ENCODE measurements around the gene CFAP141.

DNA sequence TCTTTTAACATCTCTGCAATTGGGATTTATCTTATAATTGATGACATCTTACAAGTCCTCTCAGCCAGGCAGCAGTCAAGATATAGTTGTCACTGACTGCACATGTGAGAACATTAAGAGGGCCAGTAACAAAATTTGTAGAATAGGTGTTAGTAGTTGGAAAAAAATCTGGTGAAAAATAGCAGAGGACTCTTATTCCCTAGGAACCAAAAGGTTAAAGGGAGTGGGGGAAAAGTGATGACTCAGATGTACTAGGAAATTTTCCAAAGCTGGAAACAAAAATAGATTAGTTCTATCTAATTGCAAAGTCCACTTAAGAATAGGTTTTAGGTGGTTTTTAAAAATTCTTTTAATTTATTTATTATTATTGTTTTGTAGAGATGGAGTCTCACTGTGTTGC, 54.8 kb downstream of the CFAP141 start:
- TF ChIP-seq CEBPG (CRISPR knock-in tag; IDR thresholded peaks at IDR 0.05) (no peak), ZNF83 (CRISPR knock-in tag; IDR thresholded peaks at IDR 0.05; ENCODE audit: borderline replicate concordance) (no peak)

Measured in HepG2 (cell line).